Mesendoderm (in vitro differentiated cells): ENCODE data around the gene STEAP1B. TPM values are rescaled to one million over a fixed set of nuclear protein-coding genes. Genes with fewer than 3 reads are reported as not detected.
A peak's percentile ranks its signal among the peaks of the same experiment; 100 is the strongest.
"Not testable (repeated sequence)": the region's sequence is repeated elsewhere in the genome, so short reads cannot be mapped to it uniquely, and the experiment has no call there.

ENCODE experiments used
- DNase-seq: peaks from one replicate; pipeline ENCODE4 v3.0.0; 2013
- H2AK5ac ChIP-seq: 2 replicates; pipeline ENCODE4 v1.6.1; 2013; ENCODE audit warnings: low read length, inconsistent platforms
- H2BK120ac ChIP-seq: 2 replicates; pipeline ENCODE4 v1.6.1; 2013; ENCODE audit warnings: low read depth, mild to moderate bottlenecking, low read length, moderate library complexity, mixed read lengths
- H2BK15ac ChIP-seq: replicated peaks from 2 replicates; pipeline ENCODE4 v1.6.1; 2013; ENCODE audit warnings: low read depth, mild to moderate bottlenecking, moderate library complexity
- H2BK5ac ChIP-seq: 2 replicates; pipeline ENCODE4 v1.6.1; 2013; ENCODE audit warnings: low read length, inconsistent platforms
- H3K18ac ChIP-seq: 2 replicates; pipeline ENCODE4 v1.6.1; 2013; ENCODE audit warnings: mild to moderate bottlenecking, low read length, mixed read lengths
- H3K23ac ChIP-seq: one replicate; pipeline ENCODE4 v1.6.1; 2013; ENCODE audit warnings: low read length
- H3K27ac ChIP-seq: 2 replicates; pipeline ENCODE4 v1.5.1; 2013; ENCODE audit warnings: low read depth, mild to moderate bottlenecking, inconsistent platforms, low read length, moderate library complexity
- H3K27me3 ChIP-seq: 2 replicates; pipeline ENCODE4 v1.6.1; 2013; ENCODE audit warnings: low read length, control low read depth, mild to moderate bottlenecking, inconsistent platforms; ENCODE audit not compliant: insufficient read depth, poor library complexity
- H3K36me3 ChIP-seq: 2 replicates; pipeline ENCODE4 v1.6.1; 2013; ENCODE audit warnings: low read length, inconsistent platforms; ENCODE audit not compliant: control insufficient read depth, insufficient read depth
- H3K4ac ChIP-seq: one replicate; pipeline ENCODE4 v1.6.1; 2013; ENCODE audit warnings: low read depth, mild to moderate bottlenecking, low read length, moderate library complexity
- H3K4me1 ChIP-seq: 2 replicates; pipeline ENCODE4 v1.6.1; 2013; ENCODE audit warnings: low read depth, low read length, inconsistent platforms; ENCODE audit not compliant: control insufficient read depth
- H3K4me2 ChIP-seq: 2 replicates; pipeline ENCODE4 v1.6.1; 2013; ENCODE audit warnings: low read length
- H3K4me3 ChIP-seq: 2 replicates; pipeline ENCODE4 v1.5.1; 2013; ENCODE audit warnings: mild to moderate bottlenecking, low read length
- H3K56ac ChIP-seq: one replicate; pipeline ENCODE4 v1.6.1; 2013; ENCODE audit warnings: low read length
- H3K79me1 ChIP-seq: 2 replicates; pipeline ENCODE4 v1.6.1; 2013; ENCODE audit warnings: low read length, inconsistent platforms
- H3K79me2 ChIP-seq: 2 replicates; pipeline ENCODE4 v1.6.1; 2013; ENCODE audit warnings: mild to moderate bottlenecking, low read length; ENCODE audit not compliant: control insufficient read depth, insufficient read depth
- H3K9ac ChIP-seq: 2 replicates; pipeline ENCODE4 v1.6.1; 2013; ENCODE audit warnings: low read length, inconsistent platforms
- H4K5ac ChIP-seq: one replicate; pipeline ENCODE4 v1.6.1; 2013; ENCODE audit warnings: low read length
- H4K8ac ChIP-seq: one replicate; pipeline ENCODE4 v1.6.1; 2013; ENCODE audit warnings: low read depth, mild to moderate bottlenecking, control low read depth, low read length, moderate library complexity
- WGBS: extraction: QIAGEN DNeasy Blood & Tissue Kit; methylation state at CpG from one replicate; pipeline ENCODE4 v1.1.7; 2013; ENCODE audit warnings: low lambda C conversion rate, missing lambda C conversion rate; ENCODE audit not compliant: insufficient coverage; ENCODE audit errors: extremely low coverage; 5-methylcytosine and 5-hydroxymethylcytosine counted together
- polyA plus RNA-seq, 2 experiments: library from polyadenylated mRNA; stranded (reverse); fragments of 200-250 nt; gene quantifications; one replicate each; pipeline ENCODE4 v1.2.3, GENCODE V29; 2013

Gene STEAP1B
- polyA plus RNA-seq (2013, experiment 1 of 2) = 10.4 TPM
- 10.1 TPM for polyA plus RNA-seq (2013, experiment 2 of 2)

DNA sequence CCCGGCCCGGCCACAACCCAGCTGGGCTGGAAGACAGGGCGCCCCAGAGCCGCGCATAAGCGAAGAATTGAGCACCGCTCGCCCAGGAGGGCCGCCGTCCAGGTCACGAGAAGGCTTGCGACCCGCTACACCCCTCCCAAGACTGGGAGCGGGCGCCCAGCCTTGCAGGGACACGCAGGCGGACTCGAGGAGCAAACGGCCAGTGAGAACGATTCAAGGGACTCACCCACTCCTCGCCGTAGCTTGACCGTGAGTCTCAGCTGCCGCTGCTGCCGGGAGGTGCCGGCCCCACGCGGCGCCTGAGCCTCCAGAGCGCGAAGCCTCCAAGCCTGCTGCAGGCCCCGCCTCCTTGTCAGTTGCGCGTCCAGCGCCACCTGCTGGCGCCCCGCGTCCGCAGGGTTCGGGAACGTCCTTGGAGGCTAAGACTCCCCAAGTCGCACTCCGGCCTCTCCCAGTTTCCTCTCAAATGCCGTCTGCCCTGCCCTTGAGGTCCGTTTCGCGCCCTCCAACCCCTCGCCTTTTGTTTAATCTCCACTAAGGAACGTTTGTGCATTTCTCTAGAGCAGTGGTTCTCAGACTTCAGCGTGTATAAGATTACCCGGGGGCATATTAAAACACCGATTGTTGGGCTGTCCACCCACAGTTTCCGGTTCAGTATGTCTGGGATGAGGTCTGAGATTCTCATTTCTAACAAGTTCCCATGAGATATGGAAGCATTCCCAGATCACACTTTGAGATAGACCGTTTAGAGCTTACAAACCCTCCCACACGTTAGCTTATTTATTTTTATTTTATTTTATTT is at the start of gene STEAP1B:
TSS of gene STEAP1B (minus strand) at position 301 of the 802 bp plus-strand sequence. CDS start 5,333 bp downstream, outside the sequence.
- Histone ChIP-seq H3K18ac (peak within 1 kb of the TSS; percentile 85), H3K9ac (peak within 1 kb of the TSS; percentile 70), H3K56ac (peak within 1 kb of the TSS; percentile 86), H3K4me2 (peak within 1 kb of the TSS; percentile 36)
- not testable (repeated sequence) for H3K79me1 ChIP-seq, H4K5ac ChIP-seq, H3K23ac ChIP-seq, H3K4me3 ChIP-seq, H3K36me3 ChIP-seq, H3K79me2 ChIP-seq, H2BK5ac ChIP-seq, H3K4ac ChIP-seq, H2BK15ac ChIP-seq, H3K27ac ChIP-seq, H4K8ac ChIP-seq, H2BK120ac ChIP-seq, H3K4me1 ChIP-seq, H2AK5ac ChIP-seq, H3K27me3 ChIP-seq
- DNase-seq = peak; percentile 95
- WGBS = no CpG with 5 or more reads among the region's 55 CpGs

DNA sequence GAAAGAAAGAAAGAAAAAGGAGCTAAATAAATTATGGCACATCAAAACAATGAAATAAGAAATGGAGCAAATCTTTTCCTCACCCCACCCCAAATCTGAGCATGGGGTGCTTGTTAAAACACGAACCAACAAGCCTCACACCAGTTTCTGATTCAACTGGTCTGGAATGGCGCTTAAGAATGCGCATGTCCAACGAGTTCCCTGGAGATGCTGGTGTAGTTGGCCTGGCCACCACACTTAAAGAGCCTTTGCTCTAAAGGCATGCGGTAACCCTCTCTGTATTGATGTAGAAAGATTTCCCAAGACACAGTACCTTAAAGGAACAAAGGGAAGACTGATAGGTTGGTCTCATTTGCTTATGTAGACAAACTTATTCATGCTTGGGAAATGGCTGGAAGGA is 49.1 kb upstream of the STEAP1B start:
- no CpG with 5 or more reads among the region's 5 CpGs for WGBS
- DNase-seq = peak; percentile 90

DNA sequence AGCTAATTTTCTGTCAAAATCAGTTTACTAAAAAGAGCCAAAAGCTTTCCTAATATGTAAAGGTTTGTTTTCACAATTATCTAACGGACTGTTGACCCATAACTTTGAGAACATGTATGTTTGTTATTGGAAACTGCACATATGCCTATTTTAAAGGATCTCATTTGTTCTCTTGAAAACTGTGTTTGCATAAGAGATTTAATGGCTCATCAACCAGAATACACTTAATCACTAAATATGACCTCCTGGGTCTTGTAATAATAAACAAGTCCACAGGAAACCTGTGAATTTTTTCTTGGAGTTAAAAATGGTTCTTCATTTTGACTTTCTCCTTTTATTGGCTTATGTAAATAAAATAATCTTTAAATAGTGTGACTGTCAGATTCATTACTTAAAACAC is 48.3 kb upstream of the STEAP1B start:
- Histone ChIP-seq H3K79me1 (no peaks in the 10 kb centered on the region), H3K4me3 (no peak overlapping the region), H3K4ac (no peak overlapping the region), H3K18ac (no peak overlapping the region), H3K4me2 (no peak overlapping the region), H2BK120ac (no peak overlapping the region), H2BK5ac (no peak overlapping the region), H4K5ac (no peak overlapping the region), H2AK5ac (no peak overlapping the region), H3K9ac (no peak overlapping the region), H3K4me1 (peaks cover 2% of the 10 kb centered on the region), H3K27me3 (no peaks in the 10 kb centered on the region), H2BK15ac (no peak overlapping the region), H3K36me3 (no peaks in the 10 kb centered on the region), H3K79me2 (no peaks in the 10 kb centered on the region), H3K27ac (no peak overlapping the region), H4K8ac (no peak overlapping the region), H3K23ac (no peak overlapping the region), H3K56ac (no peak overlapping the region)
- WGBS = no CpG with 5 or more reads among the region's 1 CpG
- no peak for DNase-seq

More for the DNA sequence above, 49.1 kb upstream of the STEAP1B start:
- H3K4me2 ChIP-seq = peak overlapping the region; percentile 89
- H2BK15ac ChIP-seq = no peak overlapping the region
- no peak overlapping the region for H3K56ac ChIP-seq
- H3K79me1 ChIP-seq = no peaks in the 10 kb centered on the region
- no peak overlapping the region for H2BK120ac ChIP-seq
- no peak overlapping the region for H4K8ac ChIP-seq
- no peaks in the 10 kb centered on the region for H3K36me3 ChIP-seq
- no peaks in the 10 kb centered on the region for H3K79me2 ChIP-seq
- no peak overlapping the region for H2AK5ac ChIP-seq
- no peak overlapping the region for H2BK5ac ChIP-seq
- H3K4ac ChIP-seq = no peak overlapping the region
- H3K4me1 ChIP-seq = peaks cover 2% of the 10 kb centered on the region
- no peak overlapping the region for H3K4me3 ChIP-seq
- H3K9ac ChIP-seq = peak overlapping the region; percentile 77
- no peak overlapping the region for H3K23ac ChIP-seq
- no peak overlapping the region for H3K18ac ChIP-seq
- H3K27ac ChIP-seq = peak overlapping the region; percentile 1
- no peaks in the 10 kb centered on the region for H3K27me3 ChIP-seq
- no peak overlapping the region for H4K5ac ChIP-seq

DNA sequence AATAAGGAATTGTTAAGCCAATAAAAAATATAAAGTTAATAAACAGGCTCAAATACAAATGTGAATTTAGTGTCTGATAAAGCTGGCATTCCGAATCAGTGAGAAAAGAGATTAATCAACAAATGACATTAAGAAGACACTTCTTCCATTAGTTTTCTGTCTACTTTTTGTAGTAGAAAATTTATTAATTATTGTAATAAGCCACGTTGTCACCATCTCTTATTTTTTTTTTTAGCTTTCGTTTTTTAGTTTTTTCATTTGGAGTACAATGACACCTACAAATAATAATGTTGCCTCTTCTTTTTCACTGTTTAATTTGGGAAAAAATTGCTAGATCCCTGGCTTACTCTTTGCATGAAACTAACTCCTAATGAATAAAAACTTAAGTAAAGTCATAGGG is 46.8 kb upstream of the STEAP1B start:
- H3K79me2 ChIP-seq = no peaks in the 10 kb centered on the region
- WGBS = no CpG with 5 or more reads among the region's 3 CpGs
- no peak for DNase-seq
- no peak overlapping the region for H3K56ac ChIP-seq
- no peak overlapping the region for H3K23ac ChIP-seq
- H3K4me3 ChIP-seq = no peak overlapping the region
- H2BK5ac ChIP-seq = no peak overlapping the region
- no peak overlapping the region for H2BK120ac ChIP-seq
- no peaks in the 10 kb centered on the region for H3K79me1 ChIP-seq
- H4K5ac ChIP-seq = no peak overlapping the region
- no peak overlapping the region for H3K27ac ChIP-seq
- no peak overlapping the region for H2AK5ac ChIP-seq
- no peak overlapping the region for H3K9ac ChIP-seq
- H3K4me2 ChIP-seq = no peak overlapping the region
- H3K4me1 ChIP-seq = peaks cover 2% of the 10 kb centered on the region
- H4K8ac ChIP-seq = no peak overlapping the region
- no peak overlapping the region for H3K4ac ChIP-seq
- H3K36me3 ChIP-seq = no peaks in the 10 kb centered on the region
- H3K27me3 ChIP-seq = no peaks in the 10 kb centered on the region
- H2BK15ac ChIP-seq = no peak overlapping the region
- no peak overlapping the region for H3K18ac ChIP-seq

GRCh38 chr7:22545529-22545928 is 45.5 kb upstream of the STEAP1B start:
- no peak for DNase-seq
- no peak overlapping the region for H2BK5ac ChIP-seq
- no peak overlapping the region for H3K4me2 ChIP-seq
- H2AK5ac ChIP-seq = no peak overlapping the region
- H3K4me3 ChIP-seq = no peak overlapping the region
- H3K27me3 ChIP-seq = no peaks in the 10 kb centered on the region
- no peak overlapping the region for H3K18ac ChIP-seq
- H3K27ac ChIP-seq = no peak overlapping the region
- no peak overlapping the region for H3K23ac ChIP-seq
- H4K8ac ChIP-seq = no peak overlapping the region
- H3K79me2 ChIP-seq = no peaks in the 10 kb centered on the region
- H2BK15ac ChIP-seq = no peak overlapping the region
- H3K4me1 ChIP-seq = peaks cover 2% of the 10 kb centered on the region
- no peak overlapping the region for H4K5ac ChIP-seq
- no peak overlapping the region for H3K56ac ChIP-seq
- no peaks in the 10 kb centered on the region for H3K79me1 ChIP-seq
- no peak overlapping the region for H3K9ac ChIP-seq
- WGBS = no CpG with 5 or more reads among the region's 2 CpGs
- no peak overlapping the region for H2BK120ac ChIP-seq
- H3K36me3 ChIP-seq = no peaks in the 10 kb centered on the region
- no peak overlapping the region for H3K4ac ChIP-seq
